Neural cell (in vitro differentiated cells): ENCODE measurements around the gene PMS2. TPM values are rescaled to one million over a fixed set of nuclear protein-coding genes. Genes with fewer than 3 reads are reported as not detected.
A peak's percentile ranks its signal among the peaks of the same experiment; 100 is the strongest.
"Not testable (repeated sequence)": the region's sequence is repeated elsewhere in the genome, so short reads cannot be mapped to it uniquely, and the experiment has no call there.

Experiments used
- H2AFZ ChIP-seq: fragments of 200-600, 300-800 bp; sonication (generic), shearing (Covaris generic); 2 replicates; pipeline ENCODE4 v1.6.0; 2014; ENCODE audit warnings: low read depth, mild to moderate bottlenecking, antibody characterized with exemption, low read length, moderate library complexity
- H3F3A ChIP-seq: fragments of 200-600 bp; shearing (Covaris generic); 2 replicates; pipeline ENCODE4 v1.6.1; 2016; ENCODE audit warnings: mild to moderate bottlenecking, moderate library complexity, mixed read lengths, antibody characterized with exemption, low read length; ENCODE audit not compliant: insufficient read depth, poor library complexity, severe bottlenecking
- H3K27ac ChIP-seq: fragments of 200-600, 300-800 bp; sonication (generic), shearing (Covaris generic); 2 replicates; pipeline ENCODE4 v1.5.1; 2014; ENCODE audit warnings: mild to moderate bottlenecking, low read length, moderate library complexity
- H3K27me3 ChIP-seq: fragments of 300-800, 200-600 bp; sonication (generic), shearing (Covaris generic); 2 replicates; pipeline ENCODE4 v1.6.0; 2014; ENCODE audit warnings: mild to moderate bottlenecking, low read depth, low read length, moderate library complexity; ENCODE audit not compliant: insufficient read depth
- H3K36me3 ChIP-seq: fragments of 300-800, 200-600 bp; sonication (generic), shearing (Covaris generic); 2 replicates; pipeline ENCODE4 v1.5.1; 2014; ENCODE audit warnings: mild to moderate bottlenecking, antibody characterized with exemption, low read length, moderate library complexity; ENCODE audit not compliant: insufficient read depth
- H3K4me2 ChIP-seq: fragments of 300-800, 200-600 bp; sonication (generic), shearing (Covaris generic); 2 replicates; pipeline ENCODE4 v1.6.0; 2014; ENCODE audit warnings: mild to moderate bottlenecking, low read length
- H3K4me3 ChIP-seq: fragments of 300-800, 200-600 bp; sonication (generic), shearing (Covaris generic); 2 replicates; pipeline ENCODE4 v1.5.1; 2014; ENCODE audit warnings: mild to moderate bottlenecking, low read length, moderate library complexity
- H3K79me2 ChIP-seq: fragments of 200-600 bp; shearing (Covaris generic); replicated peaks from 2 replicates; pipeline ENCODE4 v1.6.0; 2014; ENCODE audit warnings: mild to moderate bottlenecking, low read length, moderate library complexity; ENCODE audit not compliant: insufficient read depth
- H3K9ac ChIP-seq: fragments of 300-800, 200-600 bp; sonication (generic), shearing (Covaris generic); 2 replicates; pipeline ENCODE4 v1.6.1; 2016; ENCODE audit warnings: mild to moderate bottlenecking, low read length, mixed read lengths
- H3K9me2 ChIP-seq: fragments of 200-600 bp; shearing (Covaris generic); 2 replicates; pipeline ENCODE4 v1.6.1; 2016; ENCODE audit warnings: mild to moderate bottlenecking, low read length, mixed read lengths; ENCODE audit not compliant: insufficient read depth
- H3K9me3 ChIP-seq: fragments of 200-600, 300-800 bp; sonication (generic), shearing (Covaris generic); 2 replicates; pipeline ENCODE4 v1.6.1; 2016; ENCODE audit warnings: mild to moderate bottlenecking, mixed run types, low read length, moderate library complexity, mixed read lengths
- H4K20me1 ChIP-seq: fragments of 200-600 bp; shearing (Covaris generic); 2 replicates; pipeline ENCODE4 v1.6.1; 2016; ENCODE audit warnings: mild to moderate bottlenecking, mixed run types; ENCODE audit not compliant: insufficient read depth
- CTCF ChIP-seq: fragments of 450-650 bp; IDR thresholded peaks from 2 replicates; pipeline ENCODE4 v1.5.1; 2014; ENCODE audit warnings: antibody characterized with exemption, mild to moderate bottlenecking, moderate library complexity; ENCODE audit not compliant: poor library complexity, severe bottlenecking
- EP300 ChIP-seq: fragments of 450-650 bp; conservative IDR thresholded peaks from 2 replicates; pipeline ENCODE4 v1.6.1; 2014; ENCODE audit warnings: antibody characterized with exemption, mild to moderate bottlenecking, moderate library complexity; ENCODE audit not compliant: poor library complexity, severe bottlenecking
- EZH2 ChIP-seq: fragments of 200-600, 300-800 bp; shearing (Covaris generic), sonication (generic); IDR thresholded peaks from 2 replicates; pipeline ENCODE4 v1.6.1; 2014; ENCODE audit warnings: antibody characterized with exemption, low read length, borderline replicate concordance, mild to moderate bottlenecking; ENCODE audit not compliant: insufficient read depth, poor library complexity, severe bottlenecking
- MXI1 ChIP-seq: fragments of 450-650 bp; conservative IDR thresholded peaks from 2 replicates; pipeline ENCODE4 v1.6.1; 2014; ENCODE audit warnings: antibody characterized with exemption, mild to moderate bottlenecking; ENCODE audit not compliant: poor library complexity, severe bottlenecking
- POLR2AphosphoS5 ChIP-seq: IDR thresholded peaks from 2 replicates; pipeline ENCODE4 v1.6.1; 2012
- RAD21 ChIP-seq: fragments of 450-650 bp; conservative IDR thresholded peaks from 2 replicates; pipeline ENCODE4 v1.6.1; 2014; ENCODE audit warnings: antibody characterized with exemption, mild to moderate bottlenecking, moderate library complexity
- REST ChIP-seq: IDR thresholded peaks from 2 replicates; pipeline ENCODE4 v1.6.1; 2012; ENCODE audit warnings: borderline replicate concordance
- SMC3 ChIP-seq: fragments of 450-650 bp; conservative IDR thresholded peaks from 2 replicates; pipeline ENCODE4 v1.6.1; 2014; ENCODE audit warnings: antibody characterized with exemption, mild to moderate bottlenecking, moderate library complexity; ENCODE audit not compliant: poor library complexity
- TAF1 ChIP-seq: IDR thresholded peaks from 2 replicates; pipeline ENCODE4 v1.6.1; 2012; ENCODE audit warnings: low read depth
- polyA plus RNA-seq: library from polyadenylated mRNA; depleted of rRNA; stranded (reverse); fragments of >200 nt; gene quantifications from 2 replicates; pipeline ENCODE4 v1.2.3, GENCODE V29; 2014

PMS2 gene
- polyA plus RNA-seq, 1 donor from 2014 or later, result 17.4 TPM

GRCh38 chr7:6056616-6057015 lies 47.8 kb upstream of the PMS2 start:
- Histone ChIP-seq H3K4me2 (no peak overlapping the region), H3K9me3 (no peaks in the 10 kb centered on the region), H2AFZ (no peak overlapping the region), H4K20me1 (no peaks in the 10 kb centered on the region), H3K9ac (no peak overlapping the region), H3K36me3 (no peaks in the 10 kb centered on the region), H3F3A (no peaks in the 10 kb centered on the region), H3K27ac (no peak overlapping the region), H3K79me2 (peaks cover 20% of the 10 kb centered on the region), H3K4me3 (peak overlapping the region; percentile 78), H3K9me2 (no peaks in the 10 kb centered on the region), H3K27me3 (no peaks in the 10 kb centered on the region)
- no peak for TF ChIP-seq TAF1
- no peak for TF ChIP-seq SMC3

DNA sequence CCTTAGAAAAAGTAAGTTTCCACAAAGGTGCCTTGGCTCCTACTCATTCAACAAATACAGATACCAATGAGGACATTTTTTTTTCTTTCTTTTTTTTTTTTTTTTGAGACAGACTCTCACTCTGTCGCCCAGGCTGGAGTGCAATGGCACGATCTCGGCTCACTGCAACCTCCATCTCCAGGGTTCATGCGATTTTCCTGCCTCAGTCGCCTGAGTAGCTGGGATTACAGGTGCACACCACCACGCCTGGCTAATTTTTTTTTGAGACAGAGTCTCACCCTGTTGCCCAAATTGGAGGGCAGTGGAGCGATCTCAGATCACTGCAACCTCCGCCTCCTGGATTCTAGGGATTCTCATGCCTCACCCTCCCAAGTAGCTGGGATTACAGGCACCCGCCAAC lies 42.3 kb upstream of the PMS2 start:
- H3K27ac ChIP-seq, H3K9ac ChIP-seq, H3K9me3 ChIP-seq, H3K36me3 ChIP-seq, H3K4me2 ChIP-seq, H3K9me2 ChIP-seq, H3K79me2 ChIP-seq, H3K4me3 ChIP-seq, H4K20me1 ChIP-seq, H3F3A ChIP-seq, H2AFZ ChIP-seq, H3K27me3 ChIP-seq: not testable (repeated sequence)

- Histone ChIP-seq H3K4me2 (no peak overlapping the region), H3K79me2 (no peaks in the 10 kb centered on the region), H3K9ac (no peak overlapping the region), H2AFZ (no peak overlapping the region), H3K36me3 (peaks cover 5% of the 10 kb centered on the region), H3K9me3 (no peaks in the 10 kb centered on the region), H3K9me2 (no peaks in the 10 kb centered on the region), H3K4me3 (no peak overlapping the region), H3F3A (no peaks in the 10 kb centered on the region), H3K27ac (no peak overlapping the region), H4K20me1 (no peaks in the 10 kb centered on the region), H3K27me3 (no peaks in the 10 kb centered on the region)
- TF ChIP-seq MXI1 (no peak), SMC3 (no peak), POLR2AphosphoS5 (no peak), RAD21 (no peak), CTCF (no peak), EP300 (no peak)
Observed at GRCh38 chr7:6049780-6050179, 40.9 kb upstream of the PMS2 start.

GRCh38 chr7:6035686-6036085 lies 26.8 kb upstream of the PMS2 start:
- Histone ChIP-seq H3K9ac (no peak overlapping the region), H3F3A (no peaks in the 10 kb centered on the region), H3K79me2 (no peaks in the 10 kb centered on the region), H3K4me3 (no peak overlapping the region), H3K4me2 (no peak overlapping the region), H3K9me2 (no peaks in the 10 kb centered on the region), H3K27ac (no peak overlapping the region), H4K20me1 (no peaks in the 10 kb centered on the region), H2AFZ (no peak overlapping the region), H3K9me3 (no peaks in the 10 kb centered on the region), H3K27me3 (no peaks in the 10 kb centered on the region), H3K36me3 (peaks cover 19% of the 10 kb centered on the region)
- no peak for TF ChIP-seq REST
- TF ChIP-seq TAF1, result no peak
- no peak for TF ChIP-seq MXI1
- no peak for TF ChIP-seq EP300
- TF ChIP-seq RAD21, result no peak
- TF ChIP-seq POLR2AphosphoS5, result no peak
- no peak for TF ChIP-seq EZH2
- no peak for TF ChIP-seq SMC3
- no peak for TF ChIP-seq CTCF
